HG02678 (cell line): ENCODE results near the gene SFMBT2.
"Not testable (repeated sequence)": the region's sequence is repeated elsewhere in the genome, so short reads cannot be mapped to it uniquely, and the experiment has no call there.

Experiments used
- ATAC-seq: cut with Tn5 transposase; IDR thresholded peaks from one replicate; pipeline ENCODE4 v1.9.1; 2021; ENCODE audit warnings: mild to moderate bottlenecking, moderate library complexity; ENCODE audit not compliant: unreplicated experiment

The SFMBT2 gene

DNA sequence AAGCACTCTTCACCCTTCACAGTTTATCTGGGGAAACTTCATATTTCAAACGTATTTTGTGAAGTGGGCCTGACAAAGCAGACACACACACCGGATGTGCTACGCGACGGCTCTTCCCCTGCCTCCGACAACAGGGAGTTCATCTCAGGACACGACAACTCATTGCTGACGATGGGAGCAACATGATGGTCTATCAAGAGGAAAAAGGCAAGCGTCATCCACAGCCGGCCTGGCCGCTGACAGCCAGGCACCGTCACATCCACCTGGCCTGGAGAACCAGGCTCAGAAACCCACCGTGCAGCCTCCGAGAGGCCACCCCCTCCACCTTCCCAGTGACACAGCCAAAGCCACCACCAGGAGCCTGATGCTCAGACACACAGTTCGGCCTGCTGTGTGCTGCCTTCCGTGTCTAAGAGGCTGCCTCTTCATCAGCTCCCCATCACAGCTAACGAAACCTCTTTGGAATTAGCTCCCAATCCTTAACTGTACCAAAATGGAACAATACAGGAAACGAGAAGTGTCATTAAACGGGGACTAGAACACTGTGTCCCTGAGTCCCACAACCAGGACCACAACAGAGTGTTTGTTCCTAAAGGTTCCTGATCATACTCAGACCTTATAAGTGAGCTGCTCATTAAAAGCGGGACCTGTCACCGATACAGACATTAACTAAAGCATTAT, 76.7 kb downstream of the SFMBT2 start:
- ATAC-seq: no peak

- no peak for ATAC-seq
Observed at GRCh38 chr10:7329219-7329618, 81.6 kb downstream of the SFMBT2 start.

DNA sequence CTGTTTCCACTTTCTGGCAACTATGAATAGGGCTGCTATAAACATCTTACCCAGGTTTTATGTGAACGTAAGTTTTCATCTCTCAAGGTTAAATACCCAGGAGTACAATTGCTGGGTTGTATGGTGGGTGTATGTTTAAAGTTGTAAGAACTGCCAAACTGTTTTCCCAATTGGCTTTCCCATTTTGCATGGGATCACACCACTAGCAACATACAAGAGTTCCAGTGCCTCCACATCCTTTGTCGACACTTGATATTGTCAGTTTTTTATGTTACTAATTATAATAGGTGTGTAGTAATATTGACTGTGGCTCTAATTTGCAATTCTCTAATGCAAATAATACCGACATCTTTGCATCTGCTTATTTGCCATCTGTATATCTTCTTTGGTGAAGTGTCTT, 82.9 kb downstream of the SFMBT2 start:
- ATAC-seq: no peak

DNA sequence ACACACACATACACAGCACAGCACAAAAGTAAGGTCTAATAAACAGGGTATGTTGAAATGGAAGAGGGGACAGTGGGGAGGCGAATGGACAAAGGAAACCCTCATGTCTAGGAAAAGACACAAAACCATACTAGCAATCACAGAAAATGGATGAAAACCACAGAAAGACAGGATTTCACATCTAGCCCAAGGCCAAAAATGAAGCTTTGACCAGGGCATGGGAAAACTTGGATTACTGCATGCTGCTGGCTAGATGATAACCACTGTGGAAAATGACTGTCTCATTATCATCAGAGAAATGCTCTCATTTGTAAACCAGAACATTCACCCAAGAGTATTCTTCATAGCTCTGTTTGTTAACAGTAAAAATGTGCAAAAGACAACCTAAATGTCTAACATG, 88.2 kb downstream of the SFMBT2 start:
- ATAC-seq: no peak

DNA sequence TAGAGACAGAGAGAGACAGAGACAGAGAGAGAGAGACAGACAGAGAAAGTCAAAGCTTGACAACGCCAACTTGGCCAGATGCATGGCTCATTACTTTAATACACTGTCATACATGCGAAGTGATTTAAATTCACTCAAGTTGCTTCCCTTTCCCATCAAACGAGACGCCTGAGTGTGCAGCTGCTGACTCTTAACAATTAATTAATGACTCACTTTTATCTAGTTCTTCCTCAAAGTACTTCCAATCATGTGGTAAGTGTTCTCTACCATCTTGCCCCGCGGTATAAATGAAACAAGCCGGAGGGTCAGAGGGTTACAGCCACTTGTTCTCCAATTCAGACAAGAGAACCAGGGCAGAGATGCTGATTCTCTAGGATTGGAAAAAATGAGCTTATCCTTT, 90.8 kb downstream of the SFMBT2 start:
- no peak for ATAC-seq

- ATAC-seq: no peak
Observed at GRCh38 chr10:7319632-7320031, 91.2 kb downstream of the SFMBT2 start.

- no peak for ATAC-seq
Observed at GRCh38 chr10:7318836-7319235, 92.0 kb downstream of the SFMBT2 start.

DNA sequence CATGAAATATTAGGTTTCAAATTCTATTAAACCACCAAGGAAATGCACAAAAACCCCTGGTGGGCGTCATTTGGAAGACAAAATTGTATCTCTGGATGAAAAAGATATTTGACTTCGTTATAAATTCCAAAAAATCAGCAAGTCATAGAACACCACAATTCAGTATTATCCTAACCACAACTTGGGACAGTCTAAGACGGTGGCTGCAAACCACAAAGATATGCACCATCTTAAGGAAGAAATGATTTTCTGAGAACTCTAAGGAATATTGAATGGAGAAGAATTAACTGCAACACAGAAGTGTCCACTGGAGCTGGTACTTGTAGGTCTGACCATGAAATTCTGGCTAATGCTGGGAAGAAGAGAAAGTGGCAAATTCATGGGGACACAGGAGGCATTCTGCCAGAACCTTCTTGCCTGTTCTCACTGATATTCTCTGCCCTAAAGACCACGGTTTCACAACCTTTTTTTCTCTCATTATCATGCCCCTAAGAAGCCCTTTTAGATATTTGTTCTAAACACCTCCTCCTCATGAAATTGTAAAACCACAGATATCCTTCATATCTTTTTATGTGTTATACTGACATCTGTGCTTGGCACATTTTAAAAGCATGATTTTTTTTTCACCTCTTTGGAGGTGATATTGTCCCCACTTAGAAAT, 92.9 kb downstream of the SFMBT2 start:
- no peak for ATAC-seq

GRCh38 chr10:7316839-7317238, 94.0 kb downstream of the SFMBT2 start:
- ATAC-seq: no peak

GRCh38 chr10:7315906-7316305, 94.9 kb downstream of the SFMBT2 start:
- ATAC-seq: no peak

DNA sequence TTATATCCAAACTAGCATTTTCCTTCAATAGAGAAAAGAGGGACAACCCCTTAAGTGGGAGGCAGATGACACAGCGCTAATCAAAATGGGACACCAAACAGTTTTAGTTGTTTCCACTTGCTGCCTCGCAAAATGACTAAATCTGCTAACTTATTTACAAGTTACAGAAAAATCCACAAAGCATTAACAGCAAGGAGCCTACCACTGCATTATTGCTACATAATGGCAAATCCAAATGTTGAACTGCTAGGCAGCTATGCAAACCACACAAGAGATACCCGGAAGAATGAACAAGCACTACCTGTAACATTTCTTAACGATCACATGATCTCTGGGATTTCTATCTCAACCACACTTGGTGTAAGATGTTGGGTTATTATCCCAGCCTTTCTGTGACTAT, 96.7 kb downstream of the SFMBT2 start:
- ATAC-seq: no peak

GRCh38 chr10:7312488-7312857, 98.4 kb downstream of the SFMBT2 start:
- no peak for ATAC-seq

DNA sequence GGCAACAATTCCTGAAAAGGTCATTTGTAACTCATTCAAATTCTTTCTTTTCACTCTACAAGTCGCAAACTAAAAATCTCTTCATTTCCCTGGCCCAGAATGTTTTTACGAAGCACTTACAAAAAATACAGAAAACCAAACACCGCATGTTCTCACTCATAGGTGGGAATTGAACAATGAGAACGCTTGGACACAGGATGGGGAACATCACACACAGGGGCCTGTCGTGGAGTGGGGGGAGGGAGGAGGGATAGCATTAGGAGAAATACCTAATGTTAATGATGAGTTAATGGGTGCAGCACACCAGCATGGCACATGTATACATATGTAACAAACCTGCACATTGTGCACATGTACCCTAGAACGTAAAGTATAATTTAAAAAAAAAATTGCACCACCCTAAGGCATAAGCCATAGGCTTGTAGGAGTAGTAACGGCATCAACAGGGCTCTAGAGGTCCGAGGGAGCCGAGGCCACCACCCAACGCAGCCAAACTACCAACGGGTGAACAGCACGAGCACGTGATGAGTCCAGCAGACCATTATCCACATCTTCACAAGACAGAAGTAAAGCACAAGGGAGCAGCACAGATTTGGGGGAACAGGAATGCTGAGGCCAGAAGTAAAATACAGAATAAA, 98.9 kb downstream of the SFMBT2 start:
- not testable (repeated sequence) for ATAC-seq

DNA sequence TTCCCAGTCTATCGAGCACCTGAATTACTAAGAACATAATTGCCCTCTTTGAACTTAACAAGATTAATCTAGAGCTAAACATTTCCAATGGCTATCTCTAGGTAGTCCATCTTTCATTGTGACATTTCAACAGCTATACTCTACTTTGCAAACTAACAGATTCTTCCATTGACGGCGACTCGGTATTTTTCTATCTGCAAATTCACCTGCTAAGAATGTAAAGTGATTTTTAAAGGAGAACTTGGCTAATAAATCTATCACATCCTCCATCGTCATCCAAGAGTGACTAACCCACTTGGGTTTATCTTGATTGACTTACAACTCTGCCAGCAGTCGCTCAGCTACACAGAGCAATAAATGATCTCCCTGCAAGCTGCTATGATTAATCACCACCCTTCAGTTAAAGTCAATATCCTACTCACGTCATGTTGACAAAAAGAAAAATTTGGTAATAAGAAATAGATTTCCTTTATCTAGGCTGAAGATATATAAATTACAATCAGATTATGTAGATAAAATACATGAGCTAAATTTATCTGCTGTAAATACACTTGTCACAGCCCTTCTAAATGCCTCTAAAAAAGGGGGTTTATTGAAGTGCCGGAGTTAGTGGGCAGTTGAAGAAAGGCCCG, 99.5 kb downstream of the SFMBT2 start:
- no peak for ATAC-seq

DNA sequence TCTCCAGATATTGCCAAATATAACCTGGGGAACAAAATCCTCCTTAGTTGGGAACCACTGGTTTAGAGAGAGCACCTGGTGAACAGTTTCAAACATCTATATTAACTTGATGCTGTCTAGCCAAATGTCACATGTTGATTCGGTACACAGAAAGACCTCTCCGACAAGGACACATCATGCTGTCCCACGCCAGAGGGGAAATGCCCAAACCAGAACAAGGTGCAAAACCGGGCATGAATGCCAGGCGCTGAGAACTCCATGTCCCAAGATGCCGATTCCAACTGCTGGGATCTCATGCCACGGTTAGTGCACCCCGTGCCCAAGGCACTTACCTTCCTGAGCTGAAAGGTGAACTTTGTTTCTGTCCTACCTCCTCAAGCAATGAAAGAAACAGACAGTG, 100.8 kb downstream of the SFMBT2 start:
- ATAC-seq: no peak

DNA sequence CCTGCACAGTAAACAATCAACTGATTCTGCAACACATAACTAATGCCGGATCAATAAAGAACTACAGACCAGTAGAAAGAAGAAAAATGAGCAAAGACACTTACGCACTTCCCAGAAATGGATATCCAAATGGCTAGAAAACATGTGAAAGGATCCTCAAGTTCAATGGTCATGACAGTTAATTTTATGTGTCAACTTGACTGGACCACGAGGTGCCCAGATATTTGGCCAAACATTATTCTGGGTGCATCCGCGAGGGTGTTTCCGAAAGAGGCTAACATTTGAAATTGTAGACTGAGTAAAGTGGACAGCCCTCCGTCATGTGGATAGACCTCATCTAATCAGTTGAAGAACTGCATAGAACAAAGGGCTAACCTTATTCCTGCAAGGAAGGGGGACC, 102.0 kb downstream of the SFMBT2 start:
- ATAC-seq: no peak

GRCh38 chr10:7306616-7307015, 104.2 kb downstream of the SFMBT2 start:
- ATAC-seq: no peak

GRCh38 chr10:7306147-7306546, 104.7 kb downstream of the SFMBT2 start:
- ATAC-seq: peak; percentile 56

DNA sequence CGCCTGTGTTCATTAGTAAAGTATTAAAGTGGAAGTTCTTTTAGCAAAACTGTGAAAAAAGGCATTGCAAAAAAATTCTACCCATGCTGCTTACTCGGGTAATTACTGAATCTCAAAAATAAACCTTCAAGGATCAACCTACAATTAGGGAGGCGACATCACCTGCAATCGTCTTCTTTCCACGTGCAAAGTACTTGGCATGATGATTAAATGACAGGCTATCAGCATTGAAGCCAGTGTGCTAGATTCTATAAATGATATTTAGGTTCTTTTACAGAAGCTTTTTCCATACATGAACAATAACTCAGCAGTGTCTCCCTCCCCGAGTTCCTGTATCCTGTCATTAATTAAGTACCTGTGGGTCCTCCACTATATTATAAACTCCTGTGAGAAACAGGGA, 105.8 kb downstream of the SFMBT2 start:
- no peak for ATAC-seq

GRCh38 chr10:7304110-7304509, 106.7 kb downstream of the SFMBT2 start:
- no peak for ATAC-seq

GRCh38 chr10:7302930-7303557, 107.8 kb downstream of the SFMBT2 start:
- ATAC-seq: no peak
